CD14-positive monocyte (primary cell): Measurements from ENCODE around the gene STARD13. TPM values are rescaled to one million over a fixed set of nuclear protein-coding genes. Genes with fewer than 3 reads are reported as not detected.

ENCODE experiments used
- DNase-seq, 3 donors: peaks; one replicate each; pipeline ENCODE4 v3.0.0-alpha.2; 2011 to 2022
- H2AFZ ChIP-seq: 2 replicates; pipeline ENCODE4 v1.6.0; 2012; ENCODE audit warnings: mild to moderate bottlenecking, low read depth, low read length, inconsistent platforms; ENCODE audit not compliant: insufficient read depth, poor library complexity, severe bottlenecking
- H3K27ac ChIP-seq, 2 donors: 1 replicate in 1 of 2; 2 replicates in 1 of 2; pipeline ENCODE4 v1.5.1; 2012 to 2013; ENCODE audit warnings: low read length in 2 of 2, control low read depth in 1 of 2, inconsistent platforms in 1 of 2, low read depth in 1 of 2, mild to moderate bottlenecking in 1 of 2
- H3K27me3 ChIP-seq, 2 donors: one replicate each; pipeline versions ENCODE4 v1.6.0 to v1.6.1; 2011 to 2013; ENCODE audit warnings: low read length in 2 of 2; ENCODE audit not compliant: control insufficient read depth in 2 of 2, insufficient read depth in 2 of 2
- H3K36me3 ChIP-seq, 2 donors: replicated peaks in 1 of 2; 1 replicate in 1 of 2; 2 replicates in 1 of 2; pipeline versions ENCODE4 v1.5.1 to v1.6.1; 2012 to 2013; ENCODE audit warnings: low read length in 2 of 2, control low read depth in 1 of 2, inconsistent platforms in 1 of 2, mild to moderate bottlenecking in 1 of 2; ENCODE audit not compliant: insufficient read depth in 2 of 2, control insufficient read depth in 1 of 2
- H3K4me1 ChIP-seq, 2 donors: 1 replicate in 1 of 2; 2 replicates in 1 of 2; pipeline versions ENCODE4 v1.5.1 to v1.6.1; 2012 to 2013; ENCODE audit warnings: low read length in 2 of 2, control low read depth in 1 of 2, inconsistent platforms in 1 of 2, mild to moderate bottlenecking in 1 of 2, moderate library complexity in 1 of 2; ENCODE audit not compliant: insufficient read depth in 2 of 2, control insufficient read depth in 1 of 2
- H3K4me2 ChIP-seq: replicated peaks from 2 replicates; pipeline ENCODE3; 2012; ENCODE audit warnings: low read length, moderate library complexity, mild to moderate bottlenecking; ENCODE audit not compliant: poor library complexity, severe bottlenecking; ENCODE audit errors: extremely low read depth
- H3K4me3 ChIP-seq, 3 experiments: fragments of 200-600 bp in 1 of 3; sonication (generic) in 1 of 3; replicated peaks in 1 of 3; 1 replicate in 2 of 3; 2 replicates in 1 of 3; pipeline ENCODE4 v1.5.1; 2011 to 2013; ENCODE audit warnings: low read length in 3 of 3, mild to moderate bottlenecking in 3 of 3, control low read depth in 2 of 3, low read depth in 2 of 3, inconsistent platforms in 1 of 3, moderate library complexity in 1 of 3
- H3K79me2 ChIP-seq: 2 replicates; pipeline ENCODE4 v1.6.0; 2012; ENCODE audit warnings: mild to moderate bottlenecking, control low read depth, inconsistent platforms, low read length, moderate library complexity; ENCODE audit not compliant: insufficient read depth
- H3K9ac ChIP-seq: 2 replicates; pipeline ENCODE4 v1.6.0; 2017; ENCODE audit warnings: low read length, mild to moderate bottlenecking; ENCODE audit not compliant: insufficient read depth, poor library complexity, severe bottlenecking
- H3K9me3 ChIP-seq, 2 donors: replicated peaks in 1 of 2; 1 replicate in 1 of 2; 2 replicates in 1 of 2; pipeline versions ENCODE4 v1.5.1 to v1.6.1; 2012 to 2013; ENCODE audit warnings: low read length in 2 of 2, control low read depth in 1 of 2; ENCODE audit not compliant: control insufficient read depth in 1 of 2, insufficient read depth in 1 of 2
- H4K20me1 ChIP-seq: 2 replicates; pipeline ENCODE4 v1.6.0; 2012; ENCODE audit warnings: mild to moderate bottlenecking, low read length, control low read depth, moderate library complexity; ENCODE audit not compliant: insufficient read depth
- H3K27ac Mint-ChIP-seq, 7 donors: one replicate each; pipeline ENCODE4 v1.8.0; 2020; ENCODE audit warnings: mild to moderate bottlenecking in 7 of 7, mixed read lengths in 7 of 7, moderate library complexity in 6 of 7, inconsistent platforms in 2 of 7
- H3K27me3 Mint-ChIP-seq, 3 donors: one replicate each; pipeline ENCODE4 v1.8.0; 2021 to 2022; ENCODE audit warnings: low read depth in 3 of 3, mild to moderate bottlenecking in 3 of 3, mixed read lengths in 3 of 3, moderate library complexity in 3 of 3, inconsistent platforms in 1 of 3
- H3K36me3 Mint-ChIP-seq, 2 donors: one replicate each; pipeline ENCODE4 v1.8.0; 2020; ENCODE audit warnings: mixed read lengths in 2 of 2, inconsistent platforms in 1 of 2, mild to moderate bottlenecking in 1 of 2
- H3K4me1 Mint-ChIP-seq: one replicate; pipeline ENCODE4 v1.8.0; 2020; ENCODE audit warnings: mild to moderate bottlenecking, mixed read lengths
- H3K4me3 Mint-ChIP-seq, 2 donors: one replicate each; pipeline ENCODE4 v1.8.0; 2020; ENCODE audit warnings: mild to moderate bottlenecking in 2 of 2, mixed read lengths in 2 of 2, moderate library complexity in 1 of 2
- H3K9me3 Mint-ChIP-seq, 7 donors: one replicate each; pipeline ENCODE4 v1.8.0; 2020 to 2022; ENCODE audit warnings: mixed read lengths in 7 of 7, mild to moderate bottlenecking in 6 of 7, moderate library complexity in 6 of 7, inconsistent platforms in 2 of 7
- WGBS: methylation state at CpG from one replicate; pipeline ENCODE4 v1.1.5; 2013; ENCODE audit warnings: missing lambda C conversion rate; ENCODE audit not compliant: insufficient coverage; 5-methylcytosine and 5-hydroxymethylcytosine counted together
- intact Hi-C, 2 donors: fragments of 100-400 bp; cut with micrococcal nuclease; formaldehyde crosslinking; loops; one replicate each; pipeline versions ENCODE4 v1.15.0 to v1.15.1; 2023
- polyA plus RNA-seq, 3 donors: library from polyadenylated mRNA; depleted of rRNA in 1 of 3; unstranded in 2 of 3; stranded (reverse) in 1 of 3; fragments of 300-500 nt in 2 of 3; fragments of >200 nt in 1 of 3; fragmentation: Illumina TruSeq in 2 of 3; gene quantifications; 1 replicate in 2 of 3; 2 replicates in 1 of 3; pipeline ENCODE4 v1.2.3, GENCODE V29; 2012 to 2021
- TF ChIP-seq, protein P1 (sequence below): fragments of 200-600 bp; IDR thresholded peaks from one replicate; pipeline ENCODE4 v1.8.0; 2022; ENCODE audit warnings: antibody characterized with exemption, mild to moderate bottlenecking

The STARD13 gene
- polyA plus RNA-seq, 3 donors, result 0.37 to 0.69 (median 0.60) TPM

DNA sequence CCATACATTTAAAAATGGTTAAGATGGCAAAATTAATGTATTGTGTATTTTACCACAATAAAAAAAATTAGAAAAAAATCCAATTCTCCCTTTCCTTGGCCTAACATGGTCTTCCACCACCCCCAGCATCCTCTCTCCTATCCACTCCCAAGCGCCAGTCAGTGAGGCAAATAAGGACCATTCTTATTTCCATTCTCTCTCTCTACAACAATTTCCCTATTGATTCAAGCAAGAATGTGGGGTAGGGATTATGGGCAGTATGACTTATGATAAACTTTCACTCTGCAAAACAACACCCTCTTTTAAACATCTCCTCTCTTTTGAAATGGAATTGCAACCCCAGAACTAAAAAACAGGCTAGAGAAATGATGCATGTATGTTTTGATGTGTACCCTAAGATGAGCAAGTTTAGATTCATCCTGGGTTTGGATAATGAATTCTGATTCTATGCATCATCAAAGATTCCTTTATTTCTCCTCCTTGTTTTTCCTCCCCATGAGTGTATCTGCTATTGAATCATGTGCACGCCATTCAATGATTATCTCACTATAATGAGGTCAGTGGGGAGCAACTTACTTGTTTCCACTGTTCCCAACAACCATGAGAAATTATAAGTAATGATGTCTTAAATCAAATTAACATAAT, 3.5 kb downstream of the STARD13 start:
- no peak for DNase-seq
- no peaks in the 10 kb centered on the region for H4K20me1 ChIP-seq
- no peak overlapping the region for H3K27ac ChIP-seq
- no peaks in the 10 kb centered on the region for H3K27me3 ChIP-seq
- no peaks in the 10 kb centered on the region for H3K9me3 ChIP-seq
- Mint-ChIP-seq H3K4me1 (peaks cover 37% of the 10 kb centered on the region), H3K9me3 (no peaks in the 10 kb centered on the region), H3K36me3 (no peaks in the 10 kb centered on the region), H3K4me3 (no peak overlapping the region), H3K27ac (no peak overlapping the region), H3K27me3 (peaks cover 0 to 3% (median 0%) of the 10 kb centered on the region in 3 donors)
- intact Hi-C loops, result no loop called here
- H3K4me2 ChIP-seq, result no peak overlapping the region
- WGBS, result no CpG with 5 or more reads among the region's 2 CpGs
- H3K4me1 ChIP-seq, result peaks cover 16 to 21% of the 10 kb centered on the region in 2 donors
- no peaks in the 10 kb centered on the region for H3K36me3 ChIP-seq
- TF ChIP-seq, protein P1, sequence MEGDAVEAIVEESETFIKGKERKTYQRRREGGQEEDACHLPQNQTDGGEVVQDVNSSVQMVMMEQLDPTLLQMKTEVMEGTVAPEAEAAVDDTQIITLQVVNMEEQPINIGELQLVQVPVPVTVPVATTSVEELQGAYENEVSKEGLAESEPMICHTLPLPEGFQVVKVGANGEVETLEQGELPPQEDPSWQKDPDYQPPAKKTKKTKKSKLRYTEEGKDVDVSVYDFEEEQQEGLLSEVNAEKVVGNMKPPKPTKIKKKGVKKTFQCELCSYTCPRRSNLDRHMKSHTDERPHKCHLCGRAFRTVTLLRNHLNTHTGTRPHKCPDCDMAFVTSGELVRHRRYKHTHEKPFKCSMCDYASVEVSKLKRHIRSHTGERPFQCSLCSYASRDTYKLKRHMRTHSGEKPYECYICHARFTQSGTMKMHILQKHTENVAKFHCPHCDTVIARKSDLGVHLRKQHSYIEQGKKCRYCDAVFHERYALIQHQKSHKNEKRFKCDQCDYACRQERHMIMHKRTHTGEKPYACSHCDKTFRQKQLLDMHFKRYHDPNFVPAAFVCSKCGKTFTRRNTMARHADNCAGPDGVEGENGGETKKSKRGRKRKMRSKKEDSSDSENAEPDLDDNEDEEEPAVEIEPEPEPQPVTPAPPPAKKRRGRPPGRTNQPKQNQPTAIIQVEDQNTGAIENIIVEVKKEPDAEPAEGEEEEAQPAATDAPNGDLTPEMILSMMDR, result no peak
- no peaks in the 10 kb centered on the region for H3K79me2 ChIP-seq
- no peak overlapping the region for H3K9ac ChIP-seq
- H2AFZ ChIP-seq, result no peak overlapping the region
- no peak overlapping the region for H3K4me3 ChIP-seq

GRCh38 chr13:33280923-33281322, 4.6 kb downstream of the STARD13 start:
- DNase-seq, result no peak
- H3K36me3 Mint-ChIP-seq, result no peaks in the 10 kb centered on the region
- Histone ChIP-seq H3K27me3 (no peaks in the 10 kb centered on the region), H3K27ac (no peak overlapping the region), H3K4me3 (no peak overlapping the region), H3K9me3 (no peaks in the 10 kb centered on the region), H2AFZ (no peak overlapping the region), H3K9ac (no peak overlapping the region), H3K4me1 (peaks cover 13 to 18% of the 10 kb centered on the region in 2 donors), H3K79me2 (no peaks in the 10 kb centered on the region), H3K36me3 (no peaks in the 10 kb centered on the region), H3K4me2 (no peak overlapping the region), H4K20me1 (no peaks in the 10 kb centered on the region)
- H3K4me3 Mint-ChIP-seq, result no peak overlapping the region
- TF ChIP-seq, protein P1, result no peak
- H3K9me3 Mint-ChIP-seq, result no peaks in the 10 kb centered on the region
- peaks cover 0 to 3% (median 0%) of the 10 kb centered on the region in 3 donors for H3K27me3 Mint-ChIP-seq
- intact Hi-C loops, result no loop called here
- H3K27ac Mint-ChIP-seq, result no peak overlapping the region
- H3K4me1 Mint-ChIP-seq, result peaks cover 33% of the 10 kb centered on the region
- WGBS, result 40% methylated on average over 1 of the region's 5 CpGs
